ENCODE data around the gene SLC38A10. TPM values are rescaled to one million over a fixed set of nuclear protein-coding genes. Genes with fewer than 3 reads are reported as not detected.
A peak's percentile ranks its signal among the peaks of the same experiment; 100 is the strongest.

SLC38A10 gene
- total and polyA plus RNA-seq, 2 of the 13 experiments (the other 11 are each of a cell fraction or from before 2014, with no cell fraction given), result 23.4 to 55.8 TPM

GRCh38 chr17:81245024-81245664, 50.0 kb downstream of the SLC38A10 start (continued):
- no peak for TF ChIP-seq ASH2L (IDR thresholded peaks at IDR 0.05; ENCODE audit: insufficient read length, low read depth, low read length)
- TF ChIP-seq ZUFSP (CRISPR knock-in tag; IDR thresholded peaks at IDR 0.05; ENCODE audit: borderline replicate concordance), result no peak
- no peak for TF ChIP-seq ETS1 (CRISPR knock-in tag; IDR thresholded peaks at IDR 0.05)
- TF ChIP-seq ATF3 (CRISPR knock-in tag; IDR thresholded peaks at IDR 0.05), result no peak
- TF ChIP-seq ZNF142 (CRISPR knock-in tag; IDR thresholded peaks at IDR 0.05), result 0 out of 2 replicates have a peak, but pooled peaks have one; percentile 9
- TF ChIP-seq ZNF749 (CRISPR knock-in tag; IDR thresholded peaks at IDR 0.05; ENCODE audit: borderline replicate concordance), result 0 out of 2 replicates have a peak, but pooled peaks have one; percentile 5
- no peak for TF ChIP-seq PAX8 (CRISPR knock-in tag; IDR thresholded peaks at IDR 0.05; ENCODE audit: borderline replicate concordance)
- no peak for TF ChIP-seq ZNF331 (CRISPR knock-in tag; IDR thresholded peaks at IDR 0.05)
- no peak; the same call in 1 of the 2 replicates for TF ChIP-seq RXRA (CRISPR knock-in tag; IDR thresholded peaks at IDR 0.05)
- TF ChIP-seq ARID5B (CRISPR knock-in tag; IDR thresholded peaks at IDR 0.05), result no peak
- no peak for TF ChIP-seq ZBTB14 (CRISPR knock-in tag; IDR thresholded peaks at IDR 0.05)
- no peak for TF ChIP-seq NFIC (IDR thresholded peaks at IDR 0.05; ENCODE audit: low read length)
- TF ChIP-seq MTF2 (CRISPR knock-in tag; IDR thresholded peaks at IDR 0.05; ENCODE audit: borderline replicate concordance), result no peak
- TF ChIP-seq EZH2 (conservative IDR thresholded peaks at IDR 0.05; ENCODE audit: low read depth, low read length), result no peak

Measured in HepG2 (cell line).